HG03045 (cell line): ENCODE measurements around the gene LY6G5C.
"Not testable (repeated sequence)": the region's sequence is repeated elsewhere in the genome, so short reads cannot be mapped to it uniquely, and the experiment has no call there.

Experiments used
- ATAC-seq: cut with Tn5 transposase; IDR thresholded peaks from one replicate; pipeline ENCODE4 v1.9.1; 2021; ENCODE audit warnings: mild to moderate bottlenecking, moderate library complexity; ENCODE audit not compliant: unreplicated experiment

Gene LY6G5C

GRCh38 chr6:31715022-31715958 lies 34.4 kb upstream of the LY6G5C start, which contains the start of gene LY6G6D:
Gene LY6G6D (plus strand): TSS chr6:31715348. CDS start chr6:31715356, 8 bp downstream.
- ATAC-seq = no peak

DNA sequence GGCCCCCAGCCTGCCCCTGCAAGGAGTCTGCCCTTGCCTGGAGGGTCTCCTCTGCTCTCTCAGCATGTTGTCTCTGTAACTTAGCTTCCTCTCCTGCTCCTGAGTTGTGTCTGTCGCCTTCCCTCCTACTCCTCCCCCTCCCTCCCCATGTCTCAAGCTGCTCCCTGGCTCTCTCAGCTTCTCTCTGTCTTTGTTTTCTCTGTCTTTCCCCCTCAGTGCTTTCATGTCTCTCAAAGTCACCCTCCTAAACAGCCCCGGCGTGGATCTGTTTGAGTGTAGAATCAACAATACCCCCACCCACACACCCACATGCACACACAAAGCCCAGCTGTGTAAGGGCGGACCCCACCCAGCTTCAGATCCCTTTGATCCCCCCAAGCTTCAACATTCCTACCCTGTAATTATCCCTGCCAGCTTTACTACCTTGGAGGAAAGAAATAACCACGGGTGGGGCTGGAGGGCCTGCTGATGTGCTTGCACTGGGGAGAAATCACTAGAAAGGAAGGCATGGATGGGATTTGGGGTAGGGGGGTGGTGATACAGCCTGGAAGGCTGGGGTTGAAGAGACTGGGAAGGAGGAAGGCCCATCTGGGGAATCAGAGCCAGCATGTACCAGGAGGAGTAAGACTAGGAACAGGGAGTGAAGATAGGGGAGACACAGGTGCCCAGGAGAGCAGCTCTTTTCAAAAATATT lies 33.3 kb upstream of the LY6G5C start:
- no peak for ATAC-seq

DNA sequence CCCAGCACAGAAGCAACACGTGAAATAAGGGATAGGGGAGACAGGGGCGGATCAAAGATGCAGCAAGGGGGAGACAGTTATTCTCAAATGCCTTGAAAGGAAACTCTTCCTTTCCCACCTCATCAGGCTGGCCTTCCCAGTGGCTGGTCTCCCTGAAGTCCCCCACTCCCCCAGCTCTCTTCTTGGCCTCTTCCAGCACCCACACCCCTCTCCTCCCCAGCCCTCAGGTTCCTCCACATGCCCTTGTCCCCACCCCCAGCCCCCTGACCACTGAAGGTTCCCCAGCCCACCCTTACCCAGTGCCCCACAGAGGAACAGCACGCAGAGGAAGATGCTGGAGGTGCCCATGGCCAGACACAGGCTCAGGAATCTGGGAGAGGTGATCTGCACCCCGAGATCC lies 32.6 kb upstream of the LY6G5C start:
- no peak for ATAC-seq

- no peak for ATAC-seq
These were observed 31.4 kb upstream of the LY6G5C start for GRCh38 chr6:31712296-31712695.

- ATAC-seq = no peak
These were observed 30.4 kb upstream of the LY6G5C start for GRCh38 chr6:31711233-31711632.

DNA sequence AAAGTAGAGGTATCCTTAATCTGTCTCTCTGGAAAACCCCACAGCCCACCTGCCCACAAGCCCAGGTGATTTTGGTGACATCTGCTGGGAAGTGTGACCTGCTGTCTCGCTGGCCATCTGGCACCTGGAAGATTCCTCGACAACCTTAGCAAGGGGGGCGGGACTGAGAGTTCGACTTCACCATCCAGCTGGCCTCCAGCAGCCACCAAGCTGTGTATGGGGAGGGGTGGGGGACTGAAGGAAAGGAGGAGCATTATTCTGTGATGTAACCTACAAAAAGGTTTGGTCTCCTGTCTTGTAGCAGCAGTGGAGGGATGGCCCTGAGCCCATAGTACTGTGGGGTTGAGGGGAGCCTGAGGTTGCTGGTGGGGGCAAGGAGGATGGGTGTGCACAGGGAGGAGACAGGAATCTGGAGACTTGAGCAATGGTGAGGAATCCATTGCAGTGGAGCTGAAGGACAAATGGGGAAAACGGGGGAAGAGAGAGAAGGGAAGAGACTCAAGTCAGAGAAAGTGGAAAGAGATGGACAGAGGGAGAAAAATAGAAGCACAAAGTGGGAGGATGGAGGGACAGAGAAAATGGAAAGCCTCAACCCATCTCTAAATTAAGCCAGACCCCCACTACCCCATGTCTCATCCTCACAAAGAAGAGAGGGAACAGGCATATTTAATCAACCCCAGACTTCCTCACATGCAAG lies 29.8 kb upstream of the LY6G5C start:
- no peak for ATAC-seq

DNA sequence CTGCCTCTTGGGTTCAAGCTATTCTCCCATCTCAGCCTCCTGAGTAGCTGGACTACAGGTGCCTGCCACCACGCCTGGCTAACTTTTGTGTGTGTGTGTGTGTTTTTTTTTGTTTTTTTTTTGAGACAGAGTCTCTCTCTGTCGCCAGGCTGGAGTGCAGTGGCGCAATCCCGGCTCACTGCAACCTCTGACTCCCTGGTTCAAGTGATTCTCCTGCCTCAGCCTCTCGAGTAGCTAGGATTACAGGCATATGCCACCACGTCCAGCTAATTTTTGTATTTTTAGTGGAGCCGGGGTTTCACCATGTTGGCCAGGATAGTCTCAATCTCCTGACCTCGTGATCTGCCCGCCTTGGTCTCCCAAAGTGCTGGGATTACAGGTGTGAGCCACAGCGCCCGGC lies 28.3 kb upstream of the LY6G5C start:
- ATAC-seq = not testable (repeated sequence)

DNA sequence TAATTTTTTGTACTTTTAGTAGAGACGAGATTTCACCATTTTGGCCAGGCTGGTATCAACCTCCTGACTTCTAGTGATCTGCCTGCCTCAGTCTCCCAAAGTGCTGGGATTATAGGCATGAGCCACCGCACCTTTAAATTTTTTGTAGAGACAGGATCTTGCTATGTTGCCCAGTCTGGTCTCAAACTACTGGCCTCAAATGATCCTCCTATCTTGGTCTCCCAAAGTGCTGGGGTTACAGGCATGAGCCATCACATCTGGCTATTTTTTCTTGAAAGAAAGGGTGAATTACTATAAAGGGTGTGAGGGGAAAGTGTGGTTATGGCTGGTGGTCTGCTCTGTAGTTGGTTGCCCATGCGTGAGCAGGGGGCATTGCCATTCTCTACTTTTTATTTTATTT lies 27.4 kb upstream of the LY6G5C start:
- no peak for ATAC-seq

GRCh38 chr6:31707701-31708100 lies 26.8 kb upstream of the LY6G5C start:
- no peak for ATAC-seq

GRCh38 chr6:31706599-31706998 lies 25.7 kb upstream of the LY6G5C start, which contains the start of gene LY6G6F:
Gene LY6G6F (plus strand): TSS chr6:31706866. CDS start chr6:31706907, 41 bp downstream.
- no peak for ATAC-seq

GRCh38 chr6:31705931-31706330 lies 25.1 kb upstream of the LY6G5C start:
- no peak for ATAC-seq

DNA sequence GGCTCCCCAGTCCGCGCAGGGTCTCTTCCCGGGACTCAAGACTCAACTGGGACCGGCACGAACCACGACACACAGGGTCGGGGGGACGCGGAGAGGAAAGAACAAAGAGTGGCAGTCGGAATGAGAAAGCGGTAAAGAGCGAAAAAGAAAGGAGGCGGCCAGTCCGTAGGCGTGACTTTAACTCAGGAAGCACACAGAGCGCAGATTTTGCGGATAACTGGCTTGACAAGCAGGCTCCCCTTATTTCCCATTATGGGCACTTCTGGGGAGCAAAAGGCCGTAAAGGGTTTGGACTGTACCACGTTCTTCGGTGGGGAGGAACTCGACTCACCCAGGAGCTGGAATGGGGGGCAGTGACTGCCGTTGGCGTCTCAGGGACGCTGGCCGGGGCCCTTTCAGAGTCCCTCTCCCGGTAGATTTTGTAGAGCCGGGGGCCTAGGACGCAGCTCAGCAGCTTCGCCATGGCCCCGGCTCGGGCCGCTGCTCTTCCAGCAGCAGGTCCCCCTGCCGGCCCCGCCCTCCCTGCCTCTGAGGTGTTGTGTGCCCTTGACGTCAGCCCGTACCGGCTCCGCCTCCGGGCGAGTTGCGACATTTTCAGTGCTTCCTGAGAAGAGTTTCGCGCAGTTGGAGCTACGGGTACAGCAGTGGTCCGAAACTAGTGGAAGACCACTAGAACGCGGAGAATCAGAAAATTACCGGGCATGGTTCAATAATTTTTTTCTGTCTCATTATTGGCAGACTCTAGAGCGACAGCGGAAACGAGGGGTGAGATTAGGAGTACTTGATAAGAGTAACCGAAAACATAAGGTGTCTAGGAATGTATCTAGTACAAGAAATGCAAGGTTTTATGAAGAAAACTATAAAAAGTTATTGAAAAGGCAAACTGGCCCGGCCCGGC lies 22.2 kb upstream of the LY6G5C start, which contains the start of gene ABHD16A:
Gene ABHD16A (minus strand): TSS at position 506 of the 898 bp plus-strand sequence. CDS start 43 bp downstream, at position 463.
- ATAC-seq = peak; percentile 92

DNA sequence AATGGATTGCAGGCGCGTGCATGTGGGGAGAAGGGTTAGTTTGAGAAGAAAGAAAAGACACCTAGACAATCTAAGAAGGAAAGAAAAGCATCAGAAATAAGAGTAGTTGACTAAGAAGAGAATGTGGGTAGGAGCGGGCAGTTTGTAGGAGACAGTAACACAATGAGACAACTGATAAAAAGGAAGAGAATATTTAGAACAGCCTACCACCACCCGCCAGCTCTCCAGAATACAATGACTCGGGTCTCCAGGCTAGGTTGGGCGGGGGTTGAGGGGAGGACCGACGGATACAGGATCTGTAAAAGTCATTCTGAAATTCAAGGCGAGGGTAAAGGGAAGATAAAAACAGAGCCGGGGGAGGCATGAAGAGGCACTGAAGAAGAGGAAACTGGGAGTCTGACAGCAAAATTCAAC lies 21.5 kb upstream of the LY6G5C start:
- peak; percentile 3 for ATAC-seq

GRCh38 chr6:31701666-31702404 lies 21.0 kb upstream of the LY6G5C start:
- no peak for ATAC-seq

- no peak for ATAC-seq
These were observed 20.0 kb upstream of the LY6G5C start for GRCh38 chr6:31700740-31701401.

DNA sequence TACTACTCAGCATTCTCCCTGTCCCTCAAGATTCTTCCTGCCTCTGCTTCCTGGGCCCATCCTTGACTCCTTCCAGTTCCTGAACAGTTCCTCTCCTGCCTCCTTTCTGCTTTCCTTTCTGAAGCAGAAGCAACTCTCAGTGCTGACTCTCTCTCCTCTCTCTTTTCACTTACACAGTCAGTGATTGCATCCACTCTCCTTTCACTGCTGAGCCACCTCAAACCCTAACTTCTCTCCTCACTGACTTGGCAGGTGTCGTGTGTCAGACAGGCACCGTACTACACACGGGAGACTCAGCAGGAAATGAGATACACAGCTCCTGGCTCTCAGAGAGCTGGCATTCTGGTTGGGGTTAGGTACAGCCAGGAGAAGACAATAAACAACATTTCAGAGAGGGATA lies 16.7 kb upstream of the LY6G5C start:
- no peak for ATAC-seq

- ATAC-seq = no peak
These were observed 12.7 kb upstream of the LY6G5C start for GRCh38 chr6:31693535-31693934.

DNA sequence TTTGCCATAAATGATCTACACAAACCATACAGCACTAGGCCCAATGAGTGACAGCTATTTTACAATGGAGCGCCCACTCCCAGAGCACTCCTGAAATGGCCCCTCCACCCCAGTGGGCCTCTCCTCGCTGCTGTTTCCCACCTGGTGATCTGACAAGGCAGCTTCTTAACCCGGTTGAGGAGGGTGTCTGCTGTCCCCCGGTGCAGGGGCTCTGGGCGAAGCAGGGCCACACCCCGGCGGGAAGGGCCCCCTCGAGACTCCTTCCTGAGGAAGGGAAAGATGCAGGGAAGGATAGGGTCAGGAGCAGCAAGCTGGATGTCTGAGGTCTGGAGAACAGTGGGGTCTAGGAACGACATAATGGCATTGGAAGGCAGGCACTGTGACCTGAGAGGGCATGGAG lies 12.0 kb upstream of the LY6G5C start:
- no peak for ATAC-seq

DNA sequence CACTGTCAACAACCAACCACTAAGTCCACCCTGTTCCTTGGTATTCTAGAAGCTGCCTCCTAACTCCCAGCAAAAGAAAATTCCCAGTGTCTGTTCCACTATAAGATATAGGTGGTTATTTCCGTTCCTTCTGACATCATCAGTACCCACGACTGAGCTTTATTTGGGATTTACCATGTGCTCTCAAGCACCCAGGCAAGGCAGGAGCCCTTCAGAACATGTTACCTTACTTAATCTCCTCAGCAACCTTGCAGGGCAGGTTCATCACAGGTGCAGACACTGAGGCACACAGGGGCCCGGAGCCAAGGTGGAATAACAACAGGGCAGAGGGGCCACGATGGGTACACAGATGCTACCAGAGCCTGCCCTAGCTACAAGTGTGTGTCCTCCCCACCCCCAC lies 11.5 kb upstream of the LY6G5C start:
- ATAC-seq = no peak
